Breast epithelium (tissue), 3 donors: ENCODE measurements around the gene MDH1B.

Experiments
- POLR2A ChIP-seq: fragments of 450-650 bp; IDR thresholded peaks from one replicate; pipeline ENCODE4 v1.6.1; 2016; ENCODE audit warnings: antibody characterized with exemption, mild to moderate bottlenecking, moderate library complexity
- TF ChIP-seq, protein P1 (sequence below), 3 donors: fragments of 450-650 bp; IDR thresholded peaks; one replicate each; pipeline ENCODE4 v1.5.1; 2016 to 2017; ENCODE audit warnings: antibody characterized with exemption in 3 of 3, mild to moderate bottlenecking in 3 of 3, moderate library complexity in 3 of 3

DNA sequence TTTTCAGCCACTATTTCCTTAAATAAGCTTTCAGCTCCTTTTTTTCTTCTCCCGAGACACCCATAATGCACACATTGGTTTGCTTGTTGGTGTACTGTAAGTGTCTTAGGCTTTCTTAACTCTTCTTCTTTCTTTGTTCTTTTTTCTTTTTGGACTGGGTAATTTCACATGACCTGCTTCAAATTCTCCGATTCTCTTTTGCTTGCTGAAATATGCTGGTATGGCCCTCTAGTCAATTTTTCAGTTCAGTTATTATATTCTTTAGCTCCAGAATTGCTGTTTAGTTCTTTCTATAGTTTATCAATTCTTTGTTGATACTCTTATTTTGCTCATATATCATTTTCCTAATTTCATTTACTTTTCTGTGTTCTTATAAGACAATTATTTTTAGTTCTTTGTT lies 15.5 kb upstream of the MDH1B start:
- no peak for TF ChIP-seq POLR2A
- TF ChIP-seq, protein P1, sequence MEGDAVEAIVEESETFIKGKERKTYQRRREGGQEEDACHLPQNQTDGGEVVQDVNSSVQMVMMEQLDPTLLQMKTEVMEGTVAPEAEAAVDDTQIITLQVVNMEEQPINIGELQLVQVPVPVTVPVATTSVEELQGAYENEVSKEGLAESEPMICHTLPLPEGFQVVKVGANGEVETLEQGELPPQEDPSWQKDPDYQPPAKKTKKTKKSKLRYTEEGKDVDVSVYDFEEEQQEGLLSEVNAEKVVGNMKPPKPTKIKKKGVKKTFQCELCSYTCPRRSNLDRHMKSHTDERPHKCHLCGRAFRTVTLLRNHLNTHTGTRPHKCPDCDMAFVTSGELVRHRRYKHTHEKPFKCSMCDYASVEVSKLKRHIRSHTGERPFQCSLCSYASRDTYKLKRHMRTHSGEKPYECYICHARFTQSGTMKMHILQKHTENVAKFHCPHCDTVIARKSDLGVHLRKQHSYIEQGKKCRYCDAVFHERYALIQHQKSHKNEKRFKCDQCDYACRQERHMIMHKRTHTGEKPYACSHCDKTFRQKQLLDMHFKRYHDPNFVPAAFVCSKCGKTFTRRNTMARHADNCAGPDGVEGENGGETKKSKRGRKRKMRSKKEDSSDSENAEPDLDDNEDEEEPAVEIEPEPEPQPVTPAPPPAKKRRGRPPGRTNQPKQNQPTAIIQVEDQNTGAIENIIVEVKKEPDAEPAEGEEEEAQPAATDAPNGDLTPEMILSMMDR (IDR thresholded peaks at IDR 0.05) = no peak
